SK-N-SH (cell line): ENCODE measurements around the gene LIPA. TPM values are rescaled to one million over a fixed set of nuclear protein-coding genes. Genes with fewer than 3 reads are reported as not detected.

Experiments used
- CTCF ChIA-PET: fragments of 300-600, 350-600 bp; formaldehyde crosslinking; extraction: SDS; loops from one replicate; lab custom pipeline; 2021; lab: Yijun Ruan, JAX
- POLR2A ChIA-PET: fragments of 350-600 bp; sonication (Branson Sonifier 250); formaldehyde crosslinking; extraction: SDS; loops from one replicate; lab custom pipeline; 2020; ENCODE audit warnings: antibody characterized with exemption, inconsistent platforms; lab: Yijun Ruan, JAX
- DNase-seq: peaks from one replicate; pipeline ENCODE4 v3.0.0; 2012
- H2AFZ ChIP-seq: fragments of 200-600 bp; sonication (generic); 2 replicates; pipeline ENCODE4 v1.8.1; 2016; ENCODE audit warnings: antibody characterized with exemption, mild to moderate bottlenecking, low read depth
- H3F3A ChIP-seq: fragments of 200-600 bp; sonication (generic); replicated peaks from 2 replicates; pipeline ENCODE3; 2016; ENCODE audit warnings: antibody characterized with exemption, mild to moderate bottlenecking; ENCODE audit not compliant: insufficient read depth
- H3K27ac ChIP-seq, 2 experiments: fragments of 200-500 bp in 1 of 2; fragments of 200-600 bp in 1 of 2; sonication (Bioruptor generic) in 1 of 2; sonication (generic), shearing (Covaris generic) in 1 of 2; 2 replicates each; pipeline versions ENCODE4 v1.5.1 to v1.6.1; 2014 to 2016; ENCODE audit warnings: low read depth in 2 of 2, inconsistent platforms in 1 of 2, low read length in 1 of 2, mild to moderate bottlenecking in 1 of 2, mixed read lengths in 1 of 2
- H3K27me3 ChIP-seq: fragments of 200-600 bp; sonication (generic), shearing (Covaris generic); 2 replicates; pipeline ENCODE4 v1.6.1; 2016; ENCODE audit warnings: mixed run types; ENCODE audit not compliant: insufficient read depth
- H3K36me3 ChIP-seq, 2 experiments: fragments of 200-500 bp in 1 of 2; fragments of 200-600 bp in 1 of 2; sonication (Bioruptor generic) in 1 of 2; sonication (generic) in 1 of 2; replicated peaks in 1 of 2; 2 replicates each; pipeline versions ENCODE3 to v1.5.1; 2014 to 2016; ENCODE audit warnings: low read length in 1 of 2, mild to moderate bottlenecking in 1 of 2; ENCODE audit not compliant: insufficient read depth in 2 of 2, control insufficient read depth in 1 of 2
- H3K4me1 ChIP-seq, 2 experiments: fragments of 200-500 bp in 1 of 2; fragments of 200-600 bp in 1 of 2; sonication (Bioruptor generic) in 1 of 2; sonication (generic), shearing (Covaris generic) in 1 of 2; 2 replicates each; pipeline versions ENCODE4 v1.5.1 to v1.6.1; 2014 to 2016; ENCODE audit warnings: low read depth in 1 of 2, low read length in 1 of 2, mixed run types in 1 of 2; ENCODE audit not compliant: insufficient read depth in 2 of 2, control insufficient read depth in 1 of 2
- H3K4me2 ChIP-seq: fragments of 200-600 bp; sonication (generic), shearing (Covaris generic); 2 replicates; pipeline ENCODE4 v1.6.1; 2017; ENCODE audit warnings: mixed run types
- H3K4me3 ChIP-seq, 2 experiments: fragments of 200-500 bp in 1 of 2; fragments of 200-600 bp in 1 of 2; sonication (Bioruptor generic) in 1 of 2; sonication (generic), shearing (Covaris generic) in 1 of 2; 2 replicates each; pipeline versions ENCODE4 v1.5.1 to v1.8.1; 2014 to 2016; ENCODE audit warnings: low read depth in 2 of 2, inconsistent platforms in 1 of 2, low read length in 1 of 2, mild to moderate bottlenecking in 1 of 2, mixed read lengths in 1 of 2, moderate library complexity in 1 of 2
- H3K79me2 ChIP-seq: fragments of 200-600 bp; sonication (generic); 2 replicates; pipeline ENCODE4 v1.8.1; 2017; ENCODE audit warnings: mild to moderate bottlenecking; ENCODE audit not compliant: insufficient read depth
- H3K9ac ChIP-seq: fragments of 200-600 bp; sonication (generic); 2 replicates; pipeline ENCODE4 v1.6.1; 2017; ENCODE audit warnings: mixed run types
- H3K9me2 ChIP-seq: fragments of 200-600 bp; sonication (generic); 2 replicates; pipeline ENCODE4 v1.6.1; 2017; ENCODE audit warnings: mixed run types
- H3K9me3 ChIP-seq: fragments of 200-600 bp; sonication (generic); 2 replicates; pipeline ENCODE4 v1.6.1; 2017; ENCODE audit warnings: mixed run types, mild to moderate bottlenecking, moderate library complexity
- H4K20me1 ChIP-seq: fragments of 200-600 bp; sonication (generic); 2 replicates; pipeline ENCODE4 v1.6.1; 2017; ENCODE audit warnings: mild to moderate bottlenecking, mixed run types; ENCODE audit not compliant: insufficient read depth
- ELF1 ChIP-seq: IDR thresholded peaks from 2 replicates; pipeline ENCODE4 v1.4.0; 2012
- EP300 ChIP-seq, 2 experiments: IDR thresholded peaks; 2 replicates each; pipeline versions ENCODE4 v1.4.0 to v1.6.1; 2012; ENCODE audit warnings: borderline replicate concordance in 1 of 2, low read depth in 1 of 2, low read length in 1 of 2
- FOXJ3 ChIP-seq: sonication (generic); formaldehyde crosslinking; IDR thresholded peaks from 2 replicates; pipeline ENCODE4 v1.5.1; 2020; ENCODE audit warnings: mild to moderate bottlenecking, missing genetic modification reagents
- FOXM1 ChIP-seq: IDR thresholded peaks from 2 replicates; pipeline ENCODE4 v1.4.0; 2012; ENCODE audit warnings: low read depth, mild to moderate bottlenecking
- MAX ChIP-seq: IDR thresholded peaks from 2 replicates; pipeline ENCODE4 v1.4.0; 2012; ENCODE audit warnings: low read depth
- MEF2A ChIP-seq: IDR thresholded peaks from 2 replicates; pipeline ENCODE4 v1.4.0; 2012; ENCODE audit warnings: low read depth, borderline replicate concordance
- NFIC ChIP-seq: IDR thresholded peaks from 2 replicates; pipeline ENCODE4 v1.4.0; 2012; ENCODE audit warnings: borderline replicate concordance
- NRF1 ChIP-seq: IDR thresholded peaks from 2 replicates; pipeline ENCODE4 v1.6.1; 2012; ENCODE audit warnings: low read depth, mild to moderate bottlenecking, low read length
- PBX3 ChIP-seq: IDR thresholded peaks from 2 replicates; pipeline ENCODE4; 2012
- REST ChIP-seq: IDR thresholded peaks from 2 replicates; pipeline ENCODE4 v1.6.1; 2012; ENCODE audit warnings: mild to moderate bottlenecking, low read depth, low read length, moderate library complexity
- RXRA ChIP-seq: IDR thresholded peaks from 2 replicates; pipeline ENCODE4 v1.4.0; 2012; ENCODE audit warnings: low read depth, mild to moderate bottlenecking, borderline replicate concordance
- SIN3A ChIP-seq: IDR thresholded peaks from 2 replicates; pipeline ENCODE4 v1.6.1; 2012; ENCODE audit warnings: low read depth, mild to moderate bottlenecking, low read length, moderate library complexity, borderline replicate concordance
- TAF1 ChIP-seq: IDR thresholded peaks from 2 replicates; pipeline ENCODE4 v1.6.1; 2012; ENCODE audit warnings: low read depth, mild to moderate bottlenecking, low read length, moderate library complexity, borderline replicate concordance
- TEAD4 ChIP-seq: IDR thresholded peaks from 2 replicates; pipeline ENCODE4 v1.4.0; 2012; ENCODE audit warnings: mild to moderate bottlenecking, borderline replicate concordance; ENCODE audit not compliant: insufficient read depth
- USF1 ChIP-seq: IDR thresholded peaks from 2 replicates; pipeline ENCODE4 v1.4.0; 2012; ENCODE audit warnings: low read depth, borderline replicate concordance
- ZBTB33 ChIP-seq: IDR thresholded peaks from 2 replicates; pipeline ENCODE4 v1.4.0; 2012; ENCODE audit warnings: low read depth, borderline replicate concordance
- WGBS: methylation state at CpG from one replicate; pipeline ENCODE4 v1.1.6; 2017; ENCODE audit warnings: low lambda C conversion rate; 5-methylcytosine and 5-hydroxymethylcytosine counted together
- polyA plus RNA-seq, 3 experiments: library from polyadenylated mRNA; depleted of rRNA; stranded (reverse); fragments of >200 nt; gene quantifications; 2 replicates each; pipeline ENCODE4 v1.2.3, GENCODE V29; 2012

LIPA gene
- polyA plus RNA-seq, 1 of the 3 experiments (the other 2 are of a cell fraction) = 43.2 TPM

- Histone ChIP-seq H3K4me1 (no peaks in the 10 kb centered on the region), H3K4me3 (no peak overlapping the region), H3K27ac (no peak overlapping the region), H2AFZ (no peak overlapping the region), H3F3A (no peaks in the 10 kb centered on the region), H3K9me2 (no peaks in the 10 kb centered on the region), H3K9me3 (no peaks in the 10 kb centered on the region), H4K20me1 (no peaks in the 10 kb centered on the region), H3K79me2 (no peaks in the 10 kb centered on the region), H3K27me3 (no peaks in the 10 kb centered on the region), H3K36me3 (no peaks in the 10 kb centered on the region), H3K4me2 (no peak overlapping the region), H3K9ac (no peak overlapping the region)
- CTCF ChIA-PET = interaction anchor here (0.7 kb wide), 1 partner anchor 159 kb away, joined by 3 read pairs; no protein-coding TSS in a partner anchor
- WGBS = 60% methylated on average over 2 of the region's 2 CpGs
- POLR2A ChIA-PET = no interaction called here
- DNase-seq = no peak
- TF ChIP-seq NRF1 (no peak), FOXJ3 (CRISPR knock-in tag) (no peak), ZBTB33 (no peak), PBX3 (no peak), EP300 (IDR thresholded peaks at IDR 0.05; ENCODE audit: borderline replicate concordance in 1 of 2, low read depth in 1 of 2, low read length in 1 of 2) (no peak), TEAD4 (no peak), MAX (no peak), NFIC (no peak), REST (no peak), SIN3A (no peak), FOXM1 (no peak), ELF1 (no peak), MEF2A (no peak), USF1 (no peak), TAF1 (no peak), RXRA (no peak)
Observed at GRCh38 chr10:89189211-89189734, 62.3 kb downstream of the LIPA start.
